Upper lobe of left lung (tissue), 4 donors: Measurements from ENCODE around the gene IDI2.

ENCODE experiments used
- POLR2AphosphoS5 ChIP-seq, 2 donors: sonication (generic); formaldehyde crosslinking; IDR thresholded peaks; one replicate each; pipeline ENCODE4 v1.5.1; 2017; ENCODE audit warnings: antibody characterized with exemption in 2 of 2
- TF ChIP-seq, protein P1 (sequence below), 6 experiments: fragments of 450-650 bp in 4 of 6; fragments of 200-600 bp in 2 of 6; sonication (generic) in 2 of 6; IDR thresholded peaks; one replicate each; pipeline ENCODE4 v1.5.1; 2016 to 2019; ENCODE audit warnings: antibody characterized with exemption in 6 of 6

DNA sequence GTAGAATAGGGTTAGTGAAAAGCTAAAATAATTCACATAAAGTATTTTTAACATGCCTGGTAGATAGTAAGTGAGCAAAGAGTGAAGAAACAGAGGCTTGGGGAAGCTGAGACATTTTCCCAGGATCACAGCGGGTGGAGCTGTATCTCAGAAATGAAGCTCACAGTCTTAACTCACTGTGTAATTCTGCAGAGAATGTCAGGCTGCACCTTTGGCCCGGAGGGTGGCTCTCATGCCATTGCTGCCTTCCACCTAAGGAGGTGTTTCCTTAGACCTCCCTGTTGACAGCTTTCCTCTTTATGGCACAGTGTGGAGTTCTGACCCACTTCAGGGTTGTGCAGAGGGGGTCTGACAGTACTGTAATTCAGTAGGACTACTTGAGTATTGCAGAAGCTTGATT, 40.3 kb downstream of the IDI2 start:
- TF ChIP-seq, protein P1, sequence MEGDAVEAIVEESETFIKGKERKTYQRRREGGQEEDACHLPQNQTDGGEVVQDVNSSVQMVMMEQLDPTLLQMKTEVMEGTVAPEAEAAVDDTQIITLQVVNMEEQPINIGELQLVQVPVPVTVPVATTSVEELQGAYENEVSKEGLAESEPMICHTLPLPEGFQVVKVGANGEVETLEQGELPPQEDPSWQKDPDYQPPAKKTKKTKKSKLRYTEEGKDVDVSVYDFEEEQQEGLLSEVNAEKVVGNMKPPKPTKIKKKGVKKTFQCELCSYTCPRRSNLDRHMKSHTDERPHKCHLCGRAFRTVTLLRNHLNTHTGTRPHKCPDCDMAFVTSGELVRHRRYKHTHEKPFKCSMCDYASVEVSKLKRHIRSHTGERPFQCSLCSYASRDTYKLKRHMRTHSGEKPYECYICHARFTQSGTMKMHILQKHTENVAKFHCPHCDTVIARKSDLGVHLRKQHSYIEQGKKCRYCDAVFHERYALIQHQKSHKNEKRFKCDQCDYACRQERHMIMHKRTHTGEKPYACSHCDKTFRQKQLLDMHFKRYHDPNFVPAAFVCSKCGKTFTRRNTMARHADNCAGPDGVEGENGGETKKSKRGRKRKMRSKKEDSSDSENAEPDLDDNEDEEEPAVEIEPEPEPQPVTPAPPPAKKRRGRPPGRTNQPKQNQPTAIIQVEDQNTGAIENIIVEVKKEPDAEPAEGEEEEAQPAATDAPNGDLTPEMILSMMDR (IDR thresholded peaks at IDR 0.05), result no peak
- no peak for TF ChIP-seq POLR2AphosphoS5 (IDR thresholded peaks at IDR 0.05)
